ENCODE measurements around the gene GJA4.
"Not testable (repeated sequence)": the region's sequence is repeated elsewhere in the genome, so short reads cannot be mapped to it uniquely, and the experiment has no call there.

The GJA4 gene

GRCh38 chr1:34792424-34792823 lies 375 bp upstream of the GJA4 start:
- no peak for DNase-seq

DNA sequence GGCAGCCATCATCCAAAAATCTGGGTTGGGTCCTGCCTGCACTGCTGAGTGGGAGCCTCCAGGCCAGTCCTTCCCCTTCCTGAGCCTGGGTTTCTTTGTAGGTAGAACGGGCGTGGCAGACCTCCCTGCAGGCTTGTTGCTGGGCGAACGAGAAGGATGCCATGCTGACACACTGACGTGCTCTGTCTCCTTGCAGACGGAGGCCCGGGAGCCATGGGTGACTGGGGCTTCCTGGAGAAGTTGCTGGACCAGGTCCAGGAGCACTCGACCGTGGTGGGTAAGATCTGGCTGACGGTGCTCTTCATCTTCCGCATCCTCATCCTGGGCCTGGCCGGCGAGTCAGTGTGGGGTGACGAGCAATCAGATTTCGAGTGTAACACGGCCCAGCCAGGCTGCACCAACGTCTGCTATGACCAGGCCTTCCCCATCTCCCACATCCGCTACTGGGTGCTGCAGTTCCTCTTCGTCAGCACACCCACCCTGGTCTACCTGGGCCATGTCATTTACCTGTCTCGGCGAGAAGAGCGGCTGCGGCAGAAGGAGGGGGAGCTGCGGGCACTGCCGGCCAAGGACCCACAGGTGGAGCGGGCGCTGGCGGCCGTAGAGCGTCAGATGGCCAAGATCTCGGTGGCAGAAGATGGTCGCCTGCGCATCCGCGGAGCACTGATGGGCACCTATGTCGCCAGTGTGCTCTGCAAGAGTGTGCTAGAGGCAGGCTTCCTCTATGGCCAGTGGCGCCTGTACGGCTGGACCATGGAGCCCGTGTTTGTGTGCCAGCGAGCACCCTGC lies 1.4 kb downstream of the GJA4 start:
- no peak for DNase-seq

DNA sequence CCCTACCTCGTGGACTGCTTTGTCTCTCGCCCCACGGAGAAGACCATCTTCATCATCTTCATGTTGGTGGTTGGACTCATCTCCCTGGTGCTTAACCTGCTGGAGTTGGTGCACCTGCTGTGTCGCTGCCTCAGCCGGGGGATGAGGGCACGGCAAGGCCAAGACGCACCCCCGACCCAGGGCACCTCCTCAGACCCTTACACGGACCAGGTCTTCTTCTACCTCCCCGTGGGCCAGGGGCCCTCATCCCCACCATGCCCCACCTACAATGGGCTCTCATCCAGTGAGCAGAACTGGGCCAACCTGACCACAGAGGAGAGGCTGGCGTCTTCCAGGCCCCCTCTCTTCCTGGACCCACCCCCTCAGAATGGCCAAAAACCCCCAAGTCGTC lies 2.0 kb downstream of the GJA4 start:
- DNase-seq: no peak

- DNase-seq: no peak
Measured at GRCh38 chr1:34795916-34796315, 3.1 kb downstream of the GJA4 start.

DNA sequence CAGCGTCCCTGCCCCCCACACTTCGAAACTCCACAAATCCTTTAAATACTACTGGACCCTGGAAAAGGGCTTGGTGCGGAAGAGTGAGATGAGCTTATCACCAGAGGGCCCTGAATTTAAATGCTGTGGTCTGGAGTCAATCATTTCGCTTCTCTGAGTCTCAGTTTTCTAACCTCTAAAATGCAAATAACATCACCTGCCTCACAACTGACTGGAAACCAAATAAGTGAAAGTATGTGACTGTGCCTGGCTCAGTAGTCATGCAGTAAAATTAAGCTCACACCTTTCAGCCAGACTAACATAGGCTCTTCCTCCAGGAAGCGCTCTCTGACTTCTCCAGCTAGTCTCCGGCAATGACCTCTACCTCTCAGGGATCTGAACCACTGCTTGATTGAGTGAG lies 4.2 kb downstream of the GJA4 start:
- DNase-seq: no peak

- DNase-seq: no peak
Measured at GRCh38 chr1:34800214-34800613, 7.4 kb downstream of the GJA4 start.

DNA sequence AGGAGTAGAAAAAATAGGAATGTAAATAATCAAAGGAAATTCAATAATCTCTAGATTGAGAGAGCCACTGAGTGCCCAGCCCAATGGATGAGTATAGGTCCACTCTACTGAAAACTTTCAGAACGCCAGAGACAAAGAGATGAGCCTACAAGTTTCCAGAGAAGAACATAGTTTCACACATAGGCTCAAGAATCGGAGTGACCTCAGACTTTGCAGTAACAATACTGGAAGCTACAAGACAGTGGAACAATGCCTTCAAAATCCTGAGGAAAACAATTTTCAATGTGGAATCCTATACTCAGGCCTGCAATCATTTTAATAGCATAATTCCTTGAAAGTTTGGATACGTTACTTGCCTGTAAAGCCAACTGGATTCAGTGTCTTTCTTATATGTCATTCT lies 11.0 kb downstream of the GJA4 start:
- no peak for DNase-seq

DNA sequence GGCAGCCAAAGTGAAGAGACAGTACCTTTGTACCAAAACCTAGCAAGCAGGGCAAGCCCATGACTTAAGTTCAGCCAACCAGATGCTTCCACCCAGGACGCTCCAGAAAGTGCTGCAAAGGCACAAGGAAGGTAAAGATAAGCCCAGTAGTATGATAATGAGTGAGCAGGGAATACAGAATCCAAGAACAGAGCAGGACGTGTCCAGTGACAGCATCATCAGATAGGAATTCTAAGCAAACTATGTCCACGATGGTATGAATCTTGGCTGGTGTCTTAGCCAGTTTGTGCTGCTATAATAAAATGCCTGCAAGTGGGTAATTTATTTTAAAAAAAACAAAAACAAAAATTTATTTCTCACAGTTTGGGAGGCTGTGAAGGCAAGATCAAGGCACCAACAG lies 13.6 kb downstream of the GJA4 start:
- no peak for DNase-seq

- no peak for DNase-seq
Measured at GRCh38 chr1:34808051-34808810, 15.4 kb downstream of the GJA4 start.

DNA sequence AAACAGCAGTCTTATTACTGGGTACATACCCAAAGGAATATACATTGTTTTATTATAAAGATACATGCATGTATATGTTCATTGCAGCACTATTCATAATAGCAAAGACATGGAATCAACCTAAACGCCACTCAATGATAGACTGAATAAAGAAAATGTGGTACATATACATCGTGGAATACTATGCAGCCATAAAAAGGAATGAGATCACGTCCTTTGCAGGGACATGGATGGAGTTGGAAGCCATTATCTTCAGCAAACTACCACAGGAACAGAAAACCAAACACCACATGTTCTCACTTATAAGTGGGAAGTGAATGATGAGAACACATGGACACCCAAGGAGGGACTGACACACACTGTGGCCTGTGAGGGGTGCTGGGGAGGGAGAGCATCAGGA lies 18.0 kb downstream of the GJA4 start:
- not testable (repeated sequence) for DNase-seq

GRCh38 chr1:34816332-34816731 lies 23.5 kb downstream of the GJA4 start:
- DNase-seq: no peak

DNA sequence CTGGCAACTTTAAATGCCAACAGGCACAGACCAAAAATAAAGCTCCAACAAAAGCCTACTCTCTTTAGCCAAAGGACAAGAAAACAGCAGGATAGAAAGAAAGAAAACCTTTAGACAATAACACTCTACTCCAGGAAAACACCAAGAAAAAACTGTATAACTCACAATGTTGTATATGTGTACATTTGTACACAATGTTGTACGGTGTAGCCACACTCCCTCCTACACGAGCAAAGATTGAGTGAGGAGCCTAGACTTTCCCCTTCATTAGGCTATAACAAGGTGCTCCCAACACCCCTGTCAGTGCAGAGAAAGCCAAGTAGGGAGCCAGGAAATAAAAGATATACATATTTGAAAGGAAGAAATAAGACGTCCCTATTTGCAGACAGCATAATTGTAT lies 24.0 kb downstream of the GJA4 start:
- no peak for DNase-seq

DNA sequence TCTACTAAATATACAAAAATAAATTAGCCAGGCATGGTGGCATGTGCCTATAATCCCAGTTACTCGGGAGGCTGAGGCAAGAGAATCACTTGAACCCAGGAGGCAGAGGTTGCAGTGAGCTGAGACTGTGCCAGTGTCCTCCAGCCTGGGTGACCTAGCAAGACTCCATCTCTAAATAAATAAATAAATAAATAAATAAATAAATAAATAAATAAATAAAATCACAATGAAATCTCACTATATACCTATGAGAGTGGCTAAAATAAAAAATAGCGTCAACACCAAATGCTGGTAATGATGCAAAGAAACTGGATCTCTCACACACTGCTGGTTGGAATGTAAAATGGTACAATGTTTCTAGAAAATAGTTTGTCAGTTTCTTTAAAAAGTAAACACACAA lies 26.1 kb downstream of the GJA4 start:
- not testable (repeated sequence) for DNase-seq

GRCh38 chr1:34822202-34822601 lies 29.4 kb downstream of the GJA4 start:
- DNase-seq: no peak

- no peak for DNase-seq
Measured at GRCh38 chr1:34824817-34825454, 32.1 kb downstream of the GJA4 start.

DNA sequence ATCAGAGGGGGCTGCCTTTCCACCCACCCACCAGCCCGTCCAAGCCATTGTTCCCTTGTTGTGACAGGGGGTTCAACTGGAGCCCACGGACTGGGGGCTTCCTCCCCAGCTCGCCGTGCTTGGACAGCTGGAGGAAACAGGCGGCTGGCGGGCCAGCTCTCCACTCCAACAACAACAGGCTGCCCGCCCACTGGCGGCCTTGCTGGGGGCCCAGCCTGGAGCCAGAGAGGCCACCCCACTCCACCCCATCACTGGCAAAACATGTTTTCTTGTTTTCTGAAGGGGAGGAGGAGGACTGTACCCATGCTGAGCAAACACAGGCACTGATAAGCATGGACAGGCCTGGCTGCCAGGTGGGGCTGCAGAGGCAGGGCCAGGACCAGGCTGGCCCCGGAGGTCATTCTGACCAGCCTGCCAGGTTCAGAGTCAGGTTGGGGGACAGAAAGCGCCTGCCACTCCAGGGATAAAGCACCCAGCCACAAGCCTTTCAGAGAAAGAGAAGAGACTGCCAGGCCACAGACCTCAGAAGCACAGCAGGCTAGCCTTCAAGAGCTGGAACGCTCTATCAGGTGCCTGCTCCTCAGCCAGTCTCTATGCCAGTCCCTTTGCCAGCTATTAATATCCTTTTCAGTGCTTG lies 32.8 kb downstream of the GJA4 start:
- DNase-seq: no peak

DNA sequence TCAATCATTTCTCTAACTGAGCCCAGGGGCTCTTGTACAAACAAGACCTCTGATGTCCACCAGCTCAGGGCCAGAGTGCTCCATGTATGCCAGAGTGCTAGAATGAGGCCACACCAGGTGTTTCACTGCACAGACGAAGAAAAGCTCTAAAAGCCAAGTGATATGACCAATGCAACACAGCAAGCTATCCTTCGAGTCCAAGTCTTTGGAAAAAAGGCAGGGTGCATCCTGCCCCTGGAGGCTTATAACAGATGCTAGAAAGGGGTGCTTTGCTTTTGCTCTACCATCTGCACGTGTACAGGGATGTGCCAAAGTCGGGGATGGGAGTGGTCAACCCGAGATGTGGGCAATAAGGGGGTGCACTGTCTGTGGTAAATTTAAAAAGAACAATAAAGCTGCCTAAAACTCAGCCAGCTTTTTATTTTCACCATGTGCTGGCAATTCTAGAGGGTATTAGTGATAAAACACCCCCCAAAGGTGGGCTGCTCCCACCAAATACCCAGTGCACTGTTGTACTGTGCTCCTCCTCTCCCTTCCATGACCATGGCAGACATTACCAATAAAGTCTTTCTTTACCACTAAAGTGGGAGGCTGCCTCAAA lies 34.6 kb downstream of the GJA4 start:
- no peak for DNase-seq

GRCh38 chr1:34828611-34829010 lies 35.8 kb downstream of the GJA4 start:
- no peak for DNase-seq

GRCh38 chr1:34829250-34829649 lies 36.5 kb downstream of the GJA4 start:
- no peak for DNase-seq

GRCh38 chr1:34831721-34832246 lies 39.0 kb downstream of the GJA4 start:
- DNase-seq: no peak

DNA sequence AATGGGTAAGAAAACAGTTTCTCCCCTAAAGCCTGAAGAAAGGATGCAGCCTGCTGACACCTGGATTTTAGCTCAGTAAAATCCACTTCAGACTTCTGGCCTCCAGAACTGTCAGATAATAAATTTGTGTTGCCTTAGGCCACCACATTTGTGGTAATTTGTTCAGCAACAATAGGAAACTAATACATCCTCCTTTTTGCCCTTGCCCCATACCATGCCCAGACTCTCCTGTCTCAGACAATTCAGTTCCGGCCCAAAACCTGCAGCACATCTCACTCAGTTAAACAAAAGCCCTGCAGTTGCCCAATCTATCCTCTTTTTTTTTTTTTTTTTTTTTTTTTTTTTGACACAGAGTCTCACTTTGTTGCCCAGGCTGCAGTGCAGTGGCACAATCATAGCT lies 40.9 kb downstream of the GJA4 start:
- no peak for DNase-seq

DNA sequence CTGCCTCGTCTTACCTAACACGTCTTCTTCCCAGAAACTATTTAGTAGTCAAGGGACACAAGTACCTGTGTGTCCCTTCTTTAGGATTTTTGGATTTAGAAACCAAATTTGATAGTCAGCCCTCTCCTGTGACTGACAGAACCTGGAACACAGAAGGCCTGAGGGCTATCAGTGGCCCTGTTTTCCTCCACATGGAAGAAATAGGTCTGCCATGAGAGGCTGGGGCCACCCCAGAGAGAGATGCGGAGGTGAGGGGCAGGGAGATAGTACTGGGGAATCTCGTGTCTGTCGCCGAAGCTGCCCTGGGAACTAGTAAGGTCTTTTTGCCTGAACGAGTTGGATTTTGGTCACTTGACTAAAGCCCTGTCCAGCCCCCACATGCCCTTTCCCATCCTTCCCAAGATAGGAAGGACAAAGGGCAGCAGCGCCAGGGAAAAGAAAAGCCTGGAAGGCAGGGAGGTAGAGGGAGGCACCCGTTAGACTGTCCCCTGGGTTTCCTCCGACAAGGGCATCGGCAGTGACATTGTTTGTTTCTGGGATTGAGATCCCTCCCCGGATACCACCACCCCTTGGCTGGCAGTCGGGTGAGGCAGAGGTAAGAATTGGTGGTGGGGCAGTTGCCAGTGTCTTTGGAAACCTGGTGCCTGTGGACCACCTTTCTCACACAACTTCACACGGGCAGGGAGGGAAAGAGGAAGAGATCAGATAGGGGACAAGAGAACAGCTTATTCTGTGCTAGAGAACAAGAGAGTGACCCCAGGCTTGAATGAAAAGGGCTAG lies 46.9 kb downstream of the GJA4 start:
- DNase-seq: no peak
